HAP-1 (cell line): ENCODE measurements around the gene TSKU.
"Not testable (repeated sequence)": the region's sequence is repeated elsewhere in the genome, so short reads cannot be mapped to it uniquely, and the experiment has no call there.

Experiments used
- DNase-seq, 2 experiments: peaks; one replicate each; pipeline ENCODE4 v3.0.0-alpha.2; 2016 to 2020; ENCODE audit warnings: low spot score in 2 of 2
- H3K27me3 ChIP-seq: fragments of 250-450 bp; sonication (Bioruptor Pico); 2 replicates; pipeline ENCODE4 v1.5.1; 2020; ENCODE audit warnings: low read depth, mild to moderate bottlenecking, moderate library complexity
- H3K36me3 ChIP-seq: fragments of 250-450 bp; sonication (Bioruptor Pico); replicated peaks from 2 replicates; pipeline ENCODE4 v1.5.1; 2020; ENCODE audit warnings: mild to moderate bottlenecking
- H3K4me1 ChIP-seq: fragments of 250-450 bp; sonication (Bioruptor Pico); 2 replicates; pipeline ENCODE4 v1.5.1; 2020; ENCODE audit warnings: mild to moderate bottlenecking
- H3K4me3 ChIP-seq: fragments of 250-450 bp; sonication (Bioruptor Pico); 2 replicates; pipeline ENCODE4 v1.5.1; 2020; ENCODE audit warnings: mild to moderate bottlenecking, moderate library complexity
- H3K9me3 ChIP-seq: fragments of 250-450 bp; sonication (Bioruptor Pico); 2 replicates; pipeline ENCODE4 v1.5.1; 2020; ENCODE audit warnings: mild to moderate bottlenecking, moderate library complexity
- in situ Hi-C: fragments of 300-500 bp; cut with MboI; formaldehyde crosslinking; loops from 3 replicates; pipeline ENCODE4 v1.14.3; 2020; ENCODE audit warnings: low sequenced_read_pairs, inconsistent platforms, mixed read lengths

TSKU gene

GRCh38 chr11:76783896-76784813 lies 999 bp downstream of the TSKU start:
- peak; percentile 81 to 93 for DNase-seq
- in situ Hi-C loops: no loop called here

DNA sequence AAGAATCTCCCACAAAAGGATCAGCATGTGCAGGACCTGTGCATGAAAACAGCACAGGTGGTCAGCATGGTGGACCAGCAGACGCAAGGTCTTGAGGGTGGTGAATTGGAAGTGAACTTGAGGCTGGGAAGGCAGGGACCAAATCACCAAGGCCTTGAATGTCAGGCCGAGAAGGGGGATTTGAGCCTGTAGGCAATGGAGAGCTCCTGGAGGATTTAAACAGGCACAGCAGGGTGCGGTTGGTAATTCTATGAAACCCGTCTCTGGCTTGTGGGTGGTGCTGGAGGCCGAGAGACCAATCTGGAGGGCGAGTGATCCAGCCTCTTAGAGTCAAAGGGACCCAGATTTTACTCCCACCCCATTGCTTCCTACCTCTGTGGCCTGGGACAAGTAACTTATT lies 2.4 kb downstream of the TSKU start:
- H3K36me3 ChIP-seq: no peaks in the 10 kb centered on the region; the same call in 1 of the 2 replicates
- in situ Hi-C loops: no loop called here
- peak; percentile 47 to 61 for DNase-seq
- H3K4me3 ChIP-seq: no peak overlapping the region
- H3K27me3 ChIP-seq: no peaks in the 10 kb centered on the region
- peaks cover 15% of the 10 kb centered on the region for H3K4me1 ChIP-seq
- no peaks in the 10 kb centered on the region; the same call in 1 of the 2 replicates for H3K9me3 ChIP-seq

More at GRCh38 chr11:76783896-76784813, 999 bp downstream of the TSKU start:
- peak overlapping the region; percentile 89 for H3K4me3 ChIP-seq
- H3K36me3 ChIP-seq: no peaks in the 10 kb centered on the region; the same call in 1 of the 2 replicates
- no peaks in the 10 kb centered on the region for H3K27me3 ChIP-seq
- H3K9me3 ChIP-seq: no peaks in the 10 kb centered on the region
- H3K4me1 ChIP-seq: peaks cover 15% of the 10 kb centered on the region

DNA sequence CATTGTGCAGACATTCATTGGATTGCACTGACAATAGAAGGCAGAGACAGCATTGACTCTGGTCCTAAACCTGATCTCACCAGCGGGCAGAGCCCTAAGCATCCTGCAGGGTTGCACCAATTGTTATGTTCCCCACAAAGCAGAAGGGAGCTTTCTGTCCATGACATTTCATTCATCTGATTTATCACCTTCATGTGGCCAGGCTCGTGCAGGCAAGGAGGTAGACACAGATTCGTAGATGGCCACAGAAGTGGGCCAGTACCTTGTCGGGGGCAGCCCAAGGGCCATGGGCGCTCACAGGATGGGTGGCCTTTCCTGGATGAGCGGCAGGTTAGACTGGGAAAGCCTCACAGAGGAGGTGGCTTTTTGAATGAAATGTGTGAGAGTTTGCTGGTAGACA lies 2.9 kb downstream of the TSKU start:
- no peaks in the 10 kb centered on the region; the same call in 1 of the 2 replicates for H3K9me3 ChIP-seq
- H3K36me3 ChIP-seq: no peaks in the 10 kb centered on the region; the same call in 1 of the 2 replicates
- in situ Hi-C loops: no loop called here
- H3K4me3 ChIP-seq: no peak overlapping the region
- no peaks in the 10 kb centered on the region for H3K27me3 ChIP-seq
- H3K4me1 ChIP-seq: peaks cover 18% of the 10 kb centered on the region
- no peak for DNase-seq

GRCh38 chr11:76786441-76787014 lies 3.4 kb downstream of the TSKU start:
- Histone ChIP-seq H3K4me3 (no peak overlapping the region), H3K36me3 (no peaks in the 10 kb centered on the region; the same call in 1 of the 2 replicates), H3K4me1 (peaks cover 18% of the 10 kb centered on the region), H3K27me3 (no peaks in the 10 kb centered on the region), H3K9me3 (peaks cover 3% of the 10 kb centered on the region)
- in situ Hi-C loops: no loop called here
- no peak for DNase-seq

DNA sequence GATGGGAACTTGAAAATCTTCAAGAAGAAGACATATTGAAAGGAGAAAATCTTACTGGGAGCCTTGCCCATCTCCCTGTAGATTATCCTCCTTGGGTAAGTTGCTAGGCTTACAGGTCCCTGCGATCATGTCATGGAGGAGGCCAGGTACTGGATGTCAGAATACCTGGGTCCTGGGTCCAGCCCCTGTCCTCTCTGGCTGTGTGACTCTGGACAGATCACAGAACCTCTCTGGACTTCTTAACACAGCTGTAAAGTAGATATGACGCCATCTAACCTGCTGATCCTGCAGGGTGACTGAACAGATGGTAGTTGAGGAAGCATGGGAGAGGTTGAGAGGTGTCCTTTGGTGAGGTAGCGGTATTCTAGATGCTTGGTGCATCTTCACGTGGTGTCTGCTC lies 4.1 kb downstream of the TSKU start:
- DNase-seq: no peak
- Histone ChIP-seq H3K4me1 (peaks cover 20% of the 10 kb centered on the region), H3K36me3 (peaks cover 3% of the 10 kb centered on the region; the same call in 1 of the 2 replicates), H3K27me3 (no peaks in the 10 kb centered on the region), H3K9me3 (peaks cover 10% of the 10 kb centered on the region), H3K4me3 (no peak overlapping the region)
- in situ Hi-C loops: no loop called here

DNA sequence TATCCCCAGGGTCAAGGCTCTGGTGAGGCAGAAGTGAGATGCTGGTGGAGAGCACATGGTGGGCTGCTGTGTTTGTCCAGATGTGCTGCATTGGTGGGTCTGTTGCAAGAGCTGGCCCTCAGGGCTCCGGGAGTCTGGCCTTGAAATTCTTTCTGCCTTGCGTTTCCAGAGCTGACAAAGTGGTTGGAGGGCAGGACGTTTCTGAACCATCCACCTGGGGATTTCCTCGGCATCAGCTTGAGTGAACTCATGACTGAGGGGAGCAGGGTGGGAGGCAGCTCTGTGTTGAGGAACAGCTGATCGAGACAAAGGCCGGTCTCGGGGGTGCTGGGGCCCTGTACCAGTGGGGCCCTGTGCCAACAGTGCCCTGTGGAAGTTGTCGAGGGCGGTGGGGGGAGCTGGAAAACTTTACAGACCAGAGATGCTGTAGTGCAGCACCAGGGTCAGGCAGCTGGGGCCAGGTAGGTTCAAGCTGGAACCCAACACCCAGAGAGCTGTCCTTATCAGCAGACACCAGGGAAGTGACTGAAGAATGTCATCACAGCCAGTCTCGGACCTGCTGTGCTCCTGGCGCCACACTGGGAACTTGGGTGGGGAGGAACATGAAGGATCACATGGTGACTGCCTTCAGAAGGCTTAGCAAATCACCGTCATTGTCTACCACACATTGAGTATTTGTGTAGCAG lies 4.9 kb downstream of the TSKU start:
- Histone ChIP-seq H3K9me3 (peaks cover 16% of the 10 kb centered on the region), H3K36me3 (peaks cover 3% of the 10 kb centered on the region; the same call in 1 of the 2 replicates), H3K4me1 (peaks cover 25% of the 10 kb centered on the region), H3K27me3 (no peaks in the 10 kb centered on the region), H3K4me3 (no peak overlapping the region)
- DNase-seq: no peak
- in situ Hi-C loops: no loop called here

DNA sequence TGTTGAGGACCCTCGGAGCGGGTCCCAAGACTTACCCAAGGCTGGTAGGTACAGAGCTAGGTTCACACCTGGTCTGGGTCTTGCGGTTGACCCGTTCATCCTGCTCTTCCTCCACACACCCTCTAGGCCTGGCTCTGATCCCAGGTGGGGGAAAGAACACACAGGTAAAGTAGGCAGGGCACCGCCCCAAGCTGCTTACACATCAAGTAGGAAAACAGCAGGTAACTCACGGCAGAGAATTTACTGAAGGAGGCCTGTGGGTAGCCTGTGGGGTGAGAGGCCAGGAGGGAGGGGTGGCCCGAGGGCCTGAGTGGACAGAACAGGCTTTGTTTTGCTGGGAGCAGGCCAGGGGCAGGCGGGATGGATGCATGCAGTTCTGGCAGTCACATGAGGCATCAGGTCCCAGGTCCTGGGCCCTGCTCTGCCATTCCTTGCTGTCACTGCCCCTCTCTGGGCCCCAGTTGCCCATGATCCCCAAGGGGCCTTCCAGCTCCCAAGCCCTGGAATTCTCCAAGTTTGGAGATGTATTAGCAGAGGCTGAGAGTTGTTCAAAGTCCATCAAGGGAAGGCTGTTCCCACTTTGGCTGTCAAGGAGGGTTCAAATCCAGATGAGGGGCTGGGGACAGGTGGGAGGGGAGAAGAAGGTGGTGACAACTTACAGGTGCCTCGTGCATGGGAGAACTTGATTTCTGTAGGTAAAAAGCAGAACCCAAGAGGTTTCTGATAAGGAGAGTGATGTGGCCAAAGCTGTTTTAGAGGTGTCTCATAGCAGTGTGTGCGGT lies 5.7 kb downstream of the TSKU start:
- peaks cover 30% of the 10 kb centered on the region for H3K4me1 ChIP-seq
- H3K27me3 ChIP-seq: no peaks in the 10 kb centered on the region
- no peak overlapping the region for H3K4me3 ChIP-seq
- H3K9me3 ChIP-seq: peaks cover 16% of the 10 kb centered on the region
- in situ Hi-C loops: no loop called here
- H3K36me3 ChIP-seq: 0 out of 2 replicates have a peak, but pooled peaks cover 3% of the 10 kb centered on the region
- no peak for DNase-seq

GRCh38 chr11:76789443-76789719 lies 6.2 kb downstream of the TSKU start:
- in situ Hi-C loops: no loop called here
- Histone ChIP-seq H3K4me3 (no peak overlapping the region), H3K9me3 (peaks cover 16% of the 10 kb centered on the region), H3K36me3 (0 out of 2 replicates have a peak, but pooled peaks cover 3% of the 10 kb centered on the region), H3K27me3 (no peaks in the 10 kb centered on the region), H3K4me1 (peaks cover 35% of the 10 kb centered on the region)
- DNase-seq: no peak

GRCh38 chr11:76790251-76790650 lies 7.1 kb downstream of the TSKU start:
- in situ Hi-C loops: no loop called here
- DNase-seq: no peak
- Histone ChIP-seq H3K4me1 (peaks cover 30% of the 10 kb centered on the region), H3K36me3 (peaks cover 3% of the 10 kb centered on the region; the same call in 1 of the 2 replicates), H3K4me3 (no peak overlapping the region), H3K27me3 (no peaks in the 10 kb centered on the region), H3K9me3 (peaks cover 16% of the 10 kb centered on the region)

- H3K4me3 ChIP-seq, in situ Hi-C loops, H3K36me3 ChIP-seq, H3K27me3 ChIP-seq: not testable (repeated sequence)
- peaks cover 27% of the 10 kb centered on the region for H3K4me1 ChIP-seq
- peak; percentile 75 to 78 for DNase-seq
- H3K9me3 ChIP-seq: peaks cover 16% of the 10 kb centered on the region
Observed at GRCh38 chr11:76791002-76791770, 8.0 kb downstream of the TSKU start.

DNA sequence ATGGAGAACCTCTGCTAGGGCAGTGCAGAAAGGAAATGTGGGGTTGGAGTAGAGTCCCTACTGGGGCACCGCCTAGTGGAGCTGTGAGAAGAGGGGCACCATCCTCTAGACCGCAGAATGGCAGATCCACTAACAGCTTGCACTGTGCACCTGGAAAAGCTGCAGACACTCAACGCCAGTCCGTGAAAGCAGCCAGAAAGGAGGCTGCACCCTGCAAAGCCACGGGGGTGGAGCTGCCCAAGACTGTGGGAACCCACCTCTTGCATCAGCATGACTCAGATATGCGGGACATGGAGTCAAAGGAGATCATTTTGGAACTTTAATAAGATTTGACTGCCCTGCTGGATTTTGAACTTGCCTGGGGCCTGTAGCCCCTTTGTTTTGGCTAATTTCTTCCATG lies 8.7 kb downstream of the TSKU start:
- no peak for DNase-seq
- in situ Hi-C loops: no loop called here
- Histone ChIP-seq H3K36me3 (peaks cover 7% of the 10 kb centered on the region), H3K9me3 (peaks cover 16% of the 10 kb centered on the region), H3K4me1 (peaks cover 27% of the 10 kb centered on the region), H3K4me3 (no peak overlapping the region), H3K27me3 (no peaks in the 10 kb centered on the region)

DNA sequence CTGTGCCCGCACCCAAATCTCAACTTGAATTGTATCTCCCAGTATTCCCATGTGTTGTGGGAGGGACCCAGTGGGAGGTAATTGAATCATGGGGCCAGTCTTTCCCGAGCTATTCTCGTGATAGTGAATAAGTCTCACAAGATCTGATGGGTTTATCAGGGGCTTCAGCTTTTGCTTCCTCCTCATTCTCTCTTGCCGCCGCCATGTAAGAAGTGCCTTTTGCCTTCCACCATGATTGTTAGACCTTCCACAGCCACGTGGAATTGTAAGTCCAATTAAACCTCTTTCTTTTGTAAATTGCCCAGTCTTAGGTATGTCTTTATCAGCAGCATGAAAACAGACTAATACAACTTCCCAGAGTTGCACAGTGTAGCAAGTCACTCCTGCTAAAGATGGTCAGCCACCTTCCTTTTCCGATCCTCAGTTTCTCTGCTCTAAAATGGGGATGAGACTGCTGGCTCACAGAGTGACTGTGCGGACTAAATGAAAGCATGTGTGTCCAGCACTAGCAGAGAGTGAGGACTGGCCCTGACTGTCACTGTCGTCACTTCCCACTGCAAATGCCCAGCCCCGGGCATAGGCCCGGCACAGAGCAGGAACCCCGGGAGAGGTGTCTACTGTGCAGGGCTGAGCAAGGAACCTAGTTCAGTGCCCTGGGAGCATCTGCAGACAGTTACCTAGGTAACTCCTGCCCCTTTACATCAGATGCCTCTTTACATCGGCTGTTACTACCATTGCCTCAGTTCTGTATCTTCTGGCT lies 9.5 kb downstream of the TSKU start:
- Histone ChIP-seq H3K36me3 (peaks cover 7% of the 10 kb centered on the region), H3K4me1 (peaks cover 27% of the 10 kb centered on the region), H3K9me3 (peaks cover 16% of the 10 kb centered on the region), H3K4me3 (no peak overlapping the region), H3K27me3 (no peaks in the 10 kb centered on the region)
- DNase-seq: no peak
- in situ Hi-C loops: no loop called here
